HCT116 (cell line): ENCODE data around the gene CDH23. TPM values are rescaled to one million over a fixed set of nuclear protein-coding genes. Genes with fewer than 3 reads are reported as not detected.

ENCODE experiments used
- ATAC-seq: fragments of 200-7000 bp; cut with Tn5 transposase; 2 replicates; pipeline ENCODE4 v1.9.1; 2020; ENCODE audit warnings: mild to moderate bottlenecking, moderate library complexity
- BruUV-seq: library from RNA; stranded (reverse); fragments of 400-500 nt; replicated peaks from 2 replicates; lab custom pipeline; 2021; lab: Mats Ljungman, UMichigan
- CTCF ChIA-PET: fragments of 300-600 bp; sonication (Branson Sonifier 250); formaldehyde crosslinking; loops from one replicate; lab custom pipeline; 2021; ENCODE audit warnings: antibody characterized with exemption; lab: Charles Lee
- POLR2A ChIA-PET: fragments of 300-600, 350-600 bp; sonication (Branson Sonifier 250); formaldehyde crosslinking; loops from one replicate; lab custom pipeline; 2021; ENCODE audit warnings: antibody characterized with exemption; lab: Charles Lee
- RAD21 ChIA-PET, 2 experiments: fragments of 300-600 bp; sonication (Branson Sonifier 250); formaldehyde crosslinking; loops; one replicate each; lab custom pipeline; 2023; ENCODE audit warnings: low total read pairs in 2 of 2; ENCODE audit not compliant: uncharacterized antibody in 2 of 2, unreplicated experiment in 2 of 2, low non-redundant PET in 1 of 2; lab: Charles Lee
- DNase-seq: peaks from one replicate; pipeline ENCODE4 v3.0.0-alpha.2; 2010; ENCODE audit warnings: low read depth, low spot score
- H2AFZ ChIP-seq: fragments of 200-600 bp; shearing (Covaris generic), sonication (generic); 2 replicates; pipeline ENCODE4 v1.6.1; 2017; ENCODE audit warnings: low read depth, mixed run types, mixed read lengths, antibody characterized with exemption, low read length; ENCODE audit not compliant: poor library complexity, severe bottlenecking
- H3K27ac ChIP-seq: 2 replicates; pipeline ENCODE4 v1.5.1; 2012; ENCODE audit warnings: low read depth, low read length
- H3K27me3 ChIP-seq: fragments of 200-600 bp; sonication (generic); 2 replicates; pipeline ENCODE4 v1.6.1; 2016; ENCODE audit warnings: mixed run types, low read length, mixed read lengths; ENCODE audit not compliant: insufficient read depth
- H3K36me3 ChIP-seq, 2 experiments: fragments of 200-500 bp in 1 of 2; fragments of 200-600 bp in 1 of 2; sonication (Bioruptor generic) in 1 of 2; sonication (generic) in 1 of 2; 2 replicates each; pipeline versions ENCODE4 v1.5.1 to v1.6.1; 2014 to 2016; ENCODE audit warnings: low read length in 2 of 2, inconsistent platforms in 1 of 2, mixed read lengths in 1 of 2, mixed run types in 1 of 2; ENCODE audit not compliant: insufficient read depth in 2 of 2, control insufficient read depth in 1 of 2
- H3K4me1 ChIP-seq, 2 experiments: fragments of 200-600 bp in 1 of 2; sonication (generic) in 1 of 2; 2 replicates each; pipeline versions ENCODE4 v1.5.1 to v1.6.1; 2012 to 2017; ENCODE audit warnings: low read length in 2 of 2, inconsistent platforms in 1 of 2, mild to moderate bottlenecking in 1 of 2, mixed read lengths in 1 of 2, mixed run types in 1 of 2, moderate library complexity in 1 of 2; ENCODE audit not compliant: insufficient read depth in 2 of 2, control insufficient read depth in 1 of 2
- H3K4me2 ChIP-seq: fragments of 200-600 bp; sonication (generic); 2 replicates; pipeline ENCODE4 v1.6.1; 2017; ENCODE audit warnings: mixed run types, low read length, mixed read lengths
- H3K4me3 ChIP-seq, 2 experiments: fragments of 200-600 bp in 1 of 2; sonication (generic) in 1 of 2; replicated peaks in 1 of 2; 2 replicates each; pipeline ENCODE4 v1.5.1; 2011 to 2016; ENCODE audit warnings: low read length in 2 of 2, control low read depth in 1 of 2, low read depth in 1 of 2, mild to moderate bottlenecking in 1 of 2, mixed read lengths in 1 of 2, mixed run types in 1 of 2
- H3K79me2 ChIP-seq: fragments of 200-600 bp; sonication (generic); 2 replicates; pipeline ENCODE4 v1.6.1; 2017; ENCODE audit warnings: mild to moderate bottlenecking, mixed run types, low read length, moderate library complexity, mixed read lengths; ENCODE audit not compliant: insufficient read depth
- H3K9ac ChIP-seq: fragments of 200-600 bp; sonication (generic); 2 replicates; pipeline ENCODE4 v1.6.1; 2016; ENCODE audit warnings: low read length, mixed read lengths
- H3K9me2 ChIP-seq: fragments of 200-600 bp; sonication (generic), shearing (Covaris generic); 2 replicates; pipeline ENCODE4 v1.6.1; 2017; ENCODE audit warnings: mixed run types, mild to moderate bottlenecking, moderate library complexity; ENCODE audit not compliant: insufficient read depth
- H3K9me3 ChIP-seq, 2 experiments: fragments of 200-500 bp in 1 of 2; fragments of 200-600 bp in 1 of 2; sonication (Bioruptor generic) in 1 of 2; sonication (generic) in 1 of 2; 2 replicates each; pipeline ENCODE4 v1.6.1; 2014 to 2017; ENCODE audit warnings: low read length in 2 of 2, mixed read lengths in 2 of 2, inconsistent platforms in 1 of 2, low read depth in 1 of 2, mild to moderate bottlenecking in 1 of 2, mixed run types in 1 of 2, moderate library complexity in 1 of 2; ENCODE audit not compliant: control insufficient read depth in 1 of 2, insufficient read depth in 1 of 2
- H4K20me1 ChIP-seq: fragments of 200-600 bp; sonication (generic), shearing (Covaris generic); 2 replicates; pipeline ENCODE4 v1.6.1; 2017; ENCODE audit warnings: mixed run types, mild to moderate bottlenecking, moderate library complexity; ENCODE audit not compliant: insufficient read depth
- ATF3 ChIP-seq: IDR thresholded peaks from 2 replicates; pipeline ENCODE4 v1.6.1; 2012
- CBX3 ChIP-seq: IDR thresholded peaks from 2 replicates; pipeline ENCODE4 v1.6.1; 2012; ENCODE audit warnings: low read depth
- CEBPB ChIP-seq: IDR thresholded peaks from 2 replicates; pipeline ENCODE4 v1.6.1; 2012; ENCODE audit warnings: low read depth
- CTCF ChIP-seq, 3 experiments: fragments of 200-600 bp in 1 of 3; sonication (generic) in 1 of 3; IDR thresholded peaks in 2 of 3; conservative IDR thresholded peaks in 1 of 3; 2 replicates each; pipeline ENCODE4 v1.5.1; 2012 to 2017; ENCODE audit warnings: low read depth in 2 of 3, low read length in 2 of 3, antibody characterized with exemption in 1 of 3, borderline replicate concordance in 1 of 3, control low read depth in 1 of 3, mild to moderate bottlenecking in 1 of 3, mixed read lengths in 1 of 3, mixed run types in 1 of 3, moderate library complexity in 1 of 3; ENCODE audit not compliant: insufficient read depth in 1 of 3
- EGR1 ChIP-seq: IDR thresholded peaks from 2 replicates; pipeline ENCODE4 v1.6.1; 2012; ENCODE audit warnings: low read depth
- EZH2 ChIP-seq: fragments of 200-600 bp; sonication (generic); IDR thresholded peaks from 2 replicates; pipeline ENCODE4 v1.6.1; 2017; ENCODE audit warnings: antibody characterized with exemption, mixed run types
- EZH2phosphoT487 ChIP-seq: fragments of 200-600 bp; IDR thresholded peaks from 2 replicates; pipeline ENCODE4 v1.6.1; 2018; ENCODE audit warnings: antibody characterized with exemption, borderline replicate concordance
- FOSL1 ChIP-seq: IDR thresholded peaks from 2 replicates; pipeline ENCODE4 v1.6.1; 2012; ENCODE audit warnings: low read depth
- MAX ChIP-seq: IDR thresholded peaks from 2 replicates; pipeline ENCODE4 v1.6.1; 2012
- POLR2A ChIP-seq: IDR thresholded peaks from 2 replicates; pipeline ENCODE4 v1.7.0; 2011; ENCODE audit warnings: borderline replicate concordance; ENCODE audit not compliant: insufficient read depth, insufficient read length; ENCODE audit errors: extremely low read depth
- POLR2AphosphoS5 ChIP-seq: IDR thresholded peaks from 2 replicates; pipeline ENCODE4 v1.6.1; 2011; ENCODE audit warnings: mild to moderate bottlenecking, low read depth, low read length, moderate library complexity
- RAD21 ChIP-seq: IDR thresholded peaks from 2 replicates; pipeline ENCODE4 v1.6.1; 2012; ENCODE audit warnings: low read depth, mild to moderate bottlenecking
- REST ChIP-seq: IDR thresholded peaks from 2 replicates; pipeline ENCODE4 v1.6.1; 2012; ENCODE audit warnings: low read depth
- SP1 ChIP-seq: IDR thresholded peaks from 2 replicates; pipeline ENCODE4 v1.6.1; 2012; ENCODE audit warnings: low read depth
- TCF7L2 ChIP-seq: IDR thresholded peaks from 2 replicates; pipeline ENCODE4 v1.7.0; 2011; ENCODE audit warnings: borderline replicate concordance, inconsistent platforms; ENCODE audit not compliant: insufficient read depth, insufficient read length; ENCODE audit errors: extremely low read depth
- YY1 ChIP-seq: IDR thresholded peaks from 2 replicates; pipeline ENCODE4 v1.6.1; 2011; ENCODE audit warnings: low read length, low read depth, moderate library complexity, mild to moderate bottlenecking; ENCODE audit not compliant: insufficient replicate concordance; ENCODE audit errors: extremely low read depth
- ZBTB33 ChIP-seq: IDR thresholded peaks from 2 replicates; pipeline ENCODE4 v1.6.1; 2011; ENCODE audit warnings: mild to moderate bottlenecking, low read length, moderate library complexity; ENCODE audit not compliant: insufficient replicate concordance; ENCODE audit errors: extremely low read depth
- ZNF274 ChIP-seq: fragments of 200-500 bp; sonication (Bioruptor generic); IDR thresholded peaks from 2 replicates; pipeline ENCODE4 v1.6.1; 2014; ENCODE audit warnings: mild to moderate bottlenecking, low read depth, low read length, inconsistent platforms
- intact Hi-C: fragments of 100-400 bp; cut with micrococcal nuclease; formaldehyde crosslinking; loops from 2 replicates; pipeline ENCODE4 v1.10.0; 2022
- total RNA-seq: library from RNA; stranded (reverse); gene quantifications from one replicate; pipeline ENCODE4 v1.2.1, GENCODE V29; 2021; ENCODE audit not compliant: unreplicated experiment

The CDH23 gene
- total RNA-seq, 1 experiment from 2014 or later = not detected

GRCh38 chr10:71806704-71807556 is 410.2 kb downstream of the CDH23 start:
- BruUV-seq = no TSS peak
- no peaks in the 10 kb centered on the region for H4K20me1 ChIP-seq
- no peaks in the 10 kb centered on the region for H3K9me2 ChIP-seq
- no peak for ATAC-seq
- H2AFZ ChIP-seq = no peak overlapping the region
- no peaks in the 10 kb centered on the region for H3K27me3 ChIP-seq
- no peaks in the 10 kb centered on the region for H3K9me3 ChIP-seq
- no peak overlapping the region for H3K9ac ChIP-seq
- peaks cover 3 to 11% of the 10 kb centered on the region in 2 experiments; a peak in 3 of 4 replicates for H3K4me1 ChIP-seq
- no peaks in the 10 kb centered on the region for H3K36me3 ChIP-seq
- no peak overlapping the region for H3K27ac ChIP-seq
- H3K4me2 ChIP-seq = no peak overlapping the region
- ChIA-PET RAD21 (no interaction called here), POLR2A (interaction anchor here (0.9 kb wide), 1 partner anchor 44 kb away, joined by 3 read pairs; the partner anchor contains the start of gene PSAP), CTCF (interaction anchor here (0.6 kb wide), 1 partner anchor 14 kb away, joined by 3 read pairs; no protein-coding TSS in a partner anchor)
- intact Hi-C loops = no loop called here
- no peaks in the 10 kb centered on the region for H3K79me2 ChIP-seq
- no peak for DNase-seq
- H3K4me3 ChIP-seq = no peak overlapping the region
- no peak for TF ChIP-seq EZH2phosphoT487
- no peak for TF ChIP-seq CTCF (IDR thresholded peaks at IDR 0.05 in 2 of 3, conservative IDR thresholded peaks at IDR 0.05 in 1 of 3; ENCODE audit: borderline replicate concordance in 1 of 3, insufficient read depth in 1 of 3, low read depth in 2 of 3, low read length in 2 of 3)
- no peak for TF ChIP-seq FOSL1
- TF ChIP-seq ZBTB33 = no peak
- TF ChIP-seq RAD21 = no peak
- no peak for TF ChIP-seq EZH2
- TF ChIP-seq POLR2AphosphoS5 = no peak
- no peak for TF ChIP-seq SP1
- TF ChIP-seq EGR1 = no peak
- TF ChIP-seq ZNF274 = no peak
- TF ChIP-seq REST = no peak
- no peak for TF ChIP-seq CEBPB
- no peak for TF ChIP-seq ATF3
- TF ChIP-seq POLR2A = no peak
- no peak for TF ChIP-seq MAX
- no peak for TF ChIP-seq CBX3
- no peak for TF ChIP-seq TCF7L2
- no peak for TF ChIP-seq YY1
